Endometrial microvascular endothelial cells (primary cell): ENCODE measurements around the gene KATNAL1. TPM values are rescaled to one million over a fixed set of nuclear protein-coding genes. Genes with fewer than 3 reads are reported as not detected.

ENCODE experiments used
- in situ Hi-C: cut with HindIII; loops from 2 replicates; pipeline ENCODE4 v1.10.0; 2017; ENCODE audit warnings: low sequenced_read_pairs, low pct_unique_long_range_greater_than_20kb; ENCODE audit errors: inconsistent ontology term
- total RNA-seq: library from RNA; depleted of rRNA; stranded (reverse); fragments of >200 nt; gene quantifications from one replicate; pipeline ENCODE4 v1.2.3, GENCODE V29; 2015; ENCODE audit errors: inconsistent ontology term

Gene KATNAL1
- total RNA-seq, 1 donor from 2014 or later, result 13.7 TPM

DNA sequence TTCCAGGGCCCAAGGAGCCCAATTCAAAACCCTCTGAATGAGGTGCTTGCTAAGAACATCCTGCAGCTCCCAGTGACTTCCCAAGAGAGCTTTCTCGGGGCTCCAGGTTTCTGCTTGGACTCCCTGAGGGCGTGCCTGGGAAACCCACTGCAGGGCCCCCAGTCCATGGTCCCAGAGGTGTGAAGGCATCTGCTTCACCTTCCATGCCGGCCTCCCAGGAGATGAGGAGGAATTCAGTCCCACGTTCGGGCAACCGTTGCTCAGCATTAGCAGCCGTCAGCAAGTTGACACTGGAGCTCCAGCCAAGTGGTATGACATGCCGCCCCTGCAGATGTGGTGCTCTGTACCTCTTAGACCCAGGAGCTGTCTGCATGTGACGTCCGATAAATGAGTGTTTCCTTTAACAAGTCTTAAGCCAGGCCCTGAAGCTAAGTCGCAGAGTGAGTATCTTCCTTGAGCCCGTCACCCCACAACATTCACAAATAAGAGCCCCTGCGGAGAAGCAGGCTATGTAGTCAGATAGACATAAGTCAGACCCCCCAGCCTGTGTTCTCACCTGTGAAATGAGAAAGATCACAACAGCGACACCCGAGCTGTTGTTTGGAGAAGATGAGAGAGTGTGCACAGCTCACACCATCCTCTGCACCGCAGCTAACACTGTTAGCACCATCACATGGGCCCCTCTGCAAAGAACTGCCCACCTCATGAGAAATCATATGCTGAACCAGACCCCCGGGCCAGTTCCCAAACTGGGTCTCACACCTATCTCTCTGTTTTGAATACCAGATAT is 150.3 kb downstream of the KATNAL1 start:
- in situ Hi-C loops, result loop anchor here (25.0 kb wide), 1 partner anchor 180 kb away; no protein-coding TSS in a partner anchor

GRCh38 chr13:30156270-30156669 is 151.1 kb downstream of the KATNAL1 start:
- in situ Hi-C loops, result loop anchor here (25.0 kb wide), 1 partner anchor 181 kb away; no protein-coding TSS in a partner anchor

GRCh38 chr13:30154931-30155330 is 152.4 kb downstream of the KATNAL1 start:
- in situ Hi-C loops, result loop anchor here (25.0 kb wide), 1 partner anchor 182 kb away; no protein-coding TSS in a partner anchor

GRCh38 chr13:30154531-30154930 is 152.8 kb downstream of the KATNAL1 start:
- in situ Hi-C loops, result loop anchor here (25.0 kb wide), 1 partner anchor 183 kb away; no protein-coding TSS in a partner anchor

DNA sequence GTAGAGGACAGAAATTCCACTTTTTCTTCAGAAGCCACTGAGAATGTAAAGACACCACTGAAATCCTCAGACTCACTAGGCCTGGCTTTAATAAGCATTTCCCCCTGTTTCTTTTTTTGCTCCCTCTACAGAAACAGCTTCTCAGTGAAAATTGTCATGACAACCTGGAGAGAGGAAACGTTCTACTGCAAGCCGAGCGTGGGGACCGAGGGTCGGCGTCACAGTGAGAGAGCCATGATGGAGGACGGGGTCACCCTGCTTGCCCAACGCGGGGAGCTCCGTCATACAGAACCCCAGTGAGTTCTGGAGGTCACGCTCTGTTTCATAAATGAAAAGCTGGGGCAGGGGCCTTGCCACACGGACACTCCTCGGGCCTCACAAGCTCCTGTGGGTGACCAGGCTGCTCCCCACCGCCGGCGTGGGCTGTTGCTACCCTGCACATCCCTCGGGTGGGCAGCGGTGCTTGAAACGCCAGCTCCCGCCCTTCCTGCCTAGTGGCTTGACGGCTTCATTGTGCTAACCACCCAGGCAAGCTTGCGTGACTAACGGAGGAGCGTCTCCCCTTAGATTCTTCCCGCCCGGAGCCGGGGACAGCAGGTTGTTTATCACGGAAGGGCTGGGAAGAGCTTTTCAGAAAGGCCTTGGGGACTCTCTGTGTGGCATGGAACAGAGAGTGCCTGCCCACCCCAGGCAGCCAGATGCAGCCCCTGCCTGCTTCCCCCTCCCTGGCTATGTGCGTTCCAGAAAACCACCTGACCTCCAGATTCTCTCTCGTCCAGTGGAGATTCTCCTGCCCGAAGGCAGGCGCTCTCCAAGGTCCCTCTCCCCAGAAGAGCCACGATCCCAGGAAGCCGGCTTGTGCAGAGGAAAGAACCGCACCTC is 153.6 kb downstream of the KATNAL1 start:
- in situ Hi-C loops, result loop anchor here (25.0 kb wide), 1 partner anchor 184 kb away; no protein-coding TSS in a partner anchor

Other genes starting within 250 kb of the KATNAL1 start
- not detected for gene UBE2L5, start 114.9 kb upstream of the KATNAL1 start, total RNA-seq
- 600 TPM for gene HMGB1, start 158.4 kb upstream of the KATNAL1 start, total RNA-seq